ENCODE data around the gene PARD3B. TPM values are rescaled to one million over a fixed set of nuclear protein-coding genes. Genes with fewer than 3 reads are reported as not detected.

Gene PARD3B
- total and polyA plus RNA-seq, 2 of the 8 experiments (the other 6 are each of a cell fraction or from before 2014, with no cell fraction given): 1.2 to 5.7 TPM

- Histone ChIP-seq H4K5ac (ENCODE audit: insufficient read length, low read depth, low read length) (no peak overlapping the region), H3K56ac (replicated peaks; ENCODE audit: insufficient read length, low read depth, low read length) (no peak overlapping the region), H3K27me3 (replicated peaks in 1 of 4; ENCODE audit: control insufficient read depth in 3 of 4, extremely low read depth in 1 of 4, insufficient read depth in 3 of 4, low read length in 3 of 4) (no peaks in the 10 kb centered on the region), H3K9me3 (ENCODE audit: insufficient read depth in 2 of 2, low read depth in 1 of 2, low read length in 1 of 2) (no peaks in the 10 kb centered on the region), H2BK5ac (ENCODE audit: low read depth, low read length) (no peak overlapping the region), H3K18ac (ENCODE audit: extremely low read depth, low read length) (no peak overlapping the region), H3K23ac (ENCODE audit: insufficient read length) (no peak overlapping the region), H3K79me2 (ENCODE audit: control insufficient read depth in 1 of 2, insufficient read depth in 2 of 2, low read length in 2 of 2) (no peaks in the 10 kb centered on the region), H2BK120ac (replicated peaks; ENCODE audit: low read depth, low read length) (no peak overlapping the region), H3K4me2 (ENCODE audit: insufficient read depth in 1 of 2, low read depth in 2 of 2, low read length in 2 of 2) (no peak overlapping the region), H3K4me1 (replicated peaks in 1 of 4; ENCODE audit: control insufficient read depth in 3 of 4, insufficient read depth in 4 of 4, low read length in 3 of 4) (no peaks in the 10 kb centered on the region), H3K9ac (replicated peaks in 1 of 4; ENCODE audit: extremely low read depth in 1 of 4, low read depth in 3 of 4, low read length in 3 of 4) (no peak overlapping the region), H3K4ac (replicated peaks; ENCODE audit: insufficient read length, low read depth, low read length) (no peak overlapping the region), H2AK5ac (ENCODE audit: low read depth, low read length) (no peak overlapping the region), H2BK12ac (ENCODE audit: low read depth, low read length) (no peak overlapping the region), H3K27ac (ENCODE audit: low read depth, low read length) (no peak overlapping the region), H2BK20ac (ENCODE audit: low read length) (no peak overlapping the region), H4K8ac (ENCODE audit: extremely low read depth, insufficient read depth, low read length) (no peak overlapping the region), H3K4me3 (ENCODE audit: extremely low read depth in 1 of 4, insufficient read depth in 2 of 4, low read depth in 3 of 4, low read length in 4 of 4) (no peak overlapping the region), H2AFZ (ENCODE audit: low read length) (no peak overlapping the region), H3K14ac (ENCODE audit: insufficient read length) (no peak overlapping the region), H4K91ac (replicated peaks; ENCODE audit: insufficient read length, low read length) (no peak overlapping the region), H4K20me1 (replicated peaks in 1 of 2; ENCODE audit: control insufficient read depth in 1 of 2, insufficient read depth in 2 of 2, low read length in 2 of 2) (no peaks in the 10 kb centered on the region), H2BK15ac (ENCODE audit: low read length) (no peak overlapping the region), H3K23me2 (ENCODE audit: low read depth, low read length) (no peaks in the 10 kb centered on the region; the same call in 1 of the 2 replicates), H3K79me1 (ENCODE audit: low read depth, low read length) (no peaks in the 10 kb centered on the region), H3K36me3 (ENCODE audit: control insufficient read depth in 2 of 4, insufficient read depth in 4 of 4, low read length in 3 of 4) (no peaks in the 10 kb centered on the region)
- WGBS, 2 experiments (ENCODE audit: extremely low coverage in 1 of 2, insufficient coverage in 1 of 2, insufficient read length in 1 of 2, insufficient replicate concordance in 2 of 2, low coverage in 1 of 2, low lambda C conversion rate in 2 of 2, missing lambda C conversion rate in 1 of 2): 65% methylated on average over 3 of the region's 3 CpGs; no CpG with 5 or more reads in 1 of the 2 experiments
- FAIRE-seq (no peak), DNase-seq (ENCODE audit: low read depth in 1 of 2, low spot score in 2 of 2) (no peak)
- CTCF ChIA-PET (ENCODE audit: partially characterized antibody): no interaction called here
- TF ChIP-seq TCF12 (IDR thresholded peaks at IDR 0.05; ENCODE audit: low read depth, low read length) (no peak), BACH1 (IDR thresholded peaks at IDR 0.05; ENCODE audit: low read length) (no peak), FOSL1 (IDR thresholded peaks at IDR 0.05; ENCODE audit: insufficient read depth, low read depth, low read length) (no peak), GABPA (IDR thresholded peaks at IDR 0.05; ENCODE audit: borderline replicate concordance, insufficient read depth, low read length) (no peak), CREB1 (IDR thresholded peaks at IDR 0.05) (no peak), CHD2 (IDR thresholded peaks at IDR 0.05; ENCODE audit: low read length) (no peak)
- POLR2A ChIA-PET (ENCODE audit: partially characterized antibody): no interaction called here
Measured at GRCh38 chr2:204732019-204732418, 186.7 kb downstream of the PARD3B start.

All from H1 (cell line).